ENCODE measurements around the gene ACIN1. TPM values are rescaled to one million over a fixed set of nuclear protein-coding genes. Genes with fewer than 3 reads are reported as not detected.
A peak's percentile ranks its signal among the peaks of the same experiment; 100 is the strongest.

The ACIN1 gene
- total and polyA plus RNA-seq, 9 donors = 72.5 to 157 (median 131) TPM

DNA sequence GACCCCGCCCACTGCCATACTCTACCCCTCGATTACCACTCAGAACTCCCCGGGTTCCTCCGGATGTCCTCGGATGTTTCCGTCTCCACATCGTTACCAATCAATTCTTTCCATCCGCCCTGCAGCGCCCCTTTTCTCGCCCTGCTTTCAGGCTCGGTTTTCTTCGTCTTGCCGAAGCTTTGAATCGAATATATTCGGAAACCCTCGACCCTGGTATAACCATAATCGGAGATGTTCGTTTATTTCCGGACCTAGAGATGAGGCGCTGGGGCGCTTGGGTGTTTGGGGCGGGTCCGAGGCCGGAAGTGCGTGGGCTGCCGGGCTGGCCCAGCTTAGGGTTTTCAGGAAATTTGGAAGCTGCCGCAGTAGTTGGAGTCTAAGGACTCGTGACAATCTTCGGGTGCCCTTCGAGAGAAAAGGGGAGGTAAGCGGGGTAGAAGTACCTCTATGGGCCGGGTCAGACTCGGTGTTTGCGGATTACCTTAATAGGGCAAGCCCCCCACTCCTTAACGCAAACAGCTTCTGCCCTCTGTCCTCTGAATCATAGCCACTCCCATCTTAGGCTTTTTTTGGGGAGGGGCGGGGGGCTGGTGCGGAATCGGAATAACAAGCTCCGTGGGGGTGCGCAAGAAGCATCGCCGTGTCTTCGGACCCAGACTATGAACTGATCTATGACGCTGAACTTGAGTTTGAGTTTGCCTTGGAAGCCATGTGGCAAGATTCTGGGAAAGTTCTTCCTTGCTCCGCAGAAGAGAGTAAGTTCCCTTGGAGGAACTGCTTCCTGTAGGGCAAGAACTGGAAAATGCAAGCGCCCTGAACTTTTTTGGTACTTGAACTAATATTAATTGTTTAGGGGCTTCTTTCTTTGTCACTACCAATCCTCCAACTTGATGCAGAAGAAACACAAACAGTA, 516 bp upstream of the ACIN1 start, which contains the start of gene C14orf119:
Gene C14orf119 (plus strand): TSS at position 310 of the 913 bp plus-strand sequence. CDS start 2,154 bp downstream, outside the sequence.
- Histone ChIP-seq H3K4me1 (ENCODE audit: control insufficient read depth, insufficient read depth, low read length) (peaks cover 9% of the 10 kb centered on the region), H3K27ac (ENCODE audit: low read length) (peak within 1 kb of the TSS; percentile 100), H3K36me3 (ENCODE audit: control insufficient read depth, insufficient read depth, low read length) (peaks cover 26% of the 10 kb centered on the region), H3K27me3 (ENCODE audit: control insufficient read depth, insufficient read depth, low read length) (no peaks in the 10 kb centered on the region), H3K9me3 (replicated peaks; ENCODE audit: control insufficient read depth, low read depth, low read length) (no peaks in the 10 kb centered on the region), H3K4me3 (ENCODE audit: low read length) (peak within 1 kb of the TSS; percentile 86)
- peak; percentile 100 for DNase-seq
- WGBS (ENCODE audit: insufficient coverage) = 0% methylated on average over 39 of the region's 46 CpGs

- WGBS (ENCODE audit: insufficient coverage) = 0% methylated on average over 5 of the region's 14 CpGs
- H3K4me1 ChIP-seq (ENCODE audit: control insufficient read depth, insufficient read depth, low read length) = peaks cover 9% of the 10 kb centered on the region
Observed at GRCh38 chr14:23093991-23094665, 808 bp downstream of the ACIN1 start.

GRCh38 chr14:23093526-23093925, 1.4 kb downstream of the ACIN1 start:
- H3K4me3 ChIP-seq (ENCODE audit: low read length) = no peak overlapping the region

More at GRCh38 chr14:23093991-23094665, 808 bp downstream of the ACIN1 start:
- peak overlapping the region; percentile 100 for H3K27ac ChIP-seq (ENCODE audit: low read length)
- no peaks in the 10 kb centered on the region for H3K27me3 ChIP-seq (ENCODE audit: control insufficient read depth, insufficient read depth, low read length)
- peak overlapping the region; percentile 86 for H3K4me3 ChIP-seq (ENCODE audit: low read length)
- H3K9me3 ChIP-seq (replicated peaks; ENCODE audit: control insufficient read depth, low read depth, low read length) = no peaks in the 10 kb centered on the region
- DNase-seq = no peak
- peaks cover 37% of the 10 kb centered on the region for H3K36me3 ChIP-seq (ENCODE audit: control insufficient read depth, insufficient read depth, low read length)

DNA sequence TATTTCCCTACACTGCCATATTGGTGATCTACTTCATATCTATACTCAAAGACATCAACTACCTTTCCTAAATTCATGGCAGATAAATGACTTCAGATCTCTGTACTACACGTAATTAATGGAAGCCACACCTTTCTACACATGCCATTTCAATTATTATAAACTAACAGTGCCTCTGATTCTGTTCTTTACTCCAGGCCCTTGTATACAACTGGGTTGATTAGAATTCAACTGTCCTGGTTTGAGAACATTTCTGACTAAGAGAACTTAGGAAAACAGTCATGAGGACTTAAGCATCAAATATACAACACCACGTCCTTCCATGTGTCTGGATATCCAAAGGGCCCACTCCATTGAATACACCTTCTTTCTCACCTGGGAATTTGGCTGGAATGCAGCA, 1.8 kb downstream of the ACIN1 start:
- no peaks in the 10 kb centered on the region for H3K9me3 ChIP-seq (replicated peaks; ENCODE audit: control insufficient read depth, low read depth, low read length)
- no peak overlapping the region for H3K27ac ChIP-seq (ENCODE audit: low read length)
- H3K27me3 ChIP-seq (ENCODE audit: control insufficient read depth, insufficient read depth, low read length) = no peaks in the 10 kb centered on the region
- H3K4me3 ChIP-seq (ENCODE audit: low read length) = no peak overlapping the region
- WGBS (ENCODE audit: insufficient coverage) = no CpG with 5 or more reads among the region's 2 CpGs
- peaks cover 34% of the 10 kb centered on the region for H3K36me3 ChIP-seq (ENCODE audit: control insufficient read depth, insufficient read depth, low read length)
- no peak for DNase-seq
- H3K4me1 ChIP-seq (ENCODE audit: control insufficient read depth, insufficient read depth, low read length) = peaks cover 9% of the 10 kb centered on the region

More at GRCh38 chr14:23093526-23093925, 1.4 kb downstream of the ACIN1 start:
- no peak overlapping the region for H3K27ac ChIP-seq (ENCODE audit: low read length)
- no peak for DNase-seq
- peaks cover 37% of the 10 kb centered on the region for H3K36me3 ChIP-seq (ENCODE audit: control insufficient read depth, insufficient read depth, low read length)
- 75% methylated on average over 1 of the region's 2 CpGs for WGBS (ENCODE audit: insufficient coverage)
- no peaks in the 10 kb centered on the region for H3K9me3 ChIP-seq (replicated peaks; ENCODE audit: control insufficient read depth, low read depth, low read length)
- peaks cover 9% of the 10 kb centered on the region for H3K4me1 ChIP-seq (ENCODE audit: control insufficient read depth, insufficient read depth, low read length)
- no peaks in the 10 kb centered on the region for H3K27me3 ChIP-seq (ENCODE audit: control insufficient read depth, insufficient read depth, low read length)

- no peak for DNase-seq
- H3K27me3 ChIP-seq (ENCODE audit: control insufficient read depth, insufficient read depth, low read length) = no peaks in the 10 kb centered on the region
- 77% methylated on average over 5 of the region's 12 CpGs for WGBS (ENCODE audit: insufficient coverage)
- H3K27ac ChIP-seq (ENCODE audit: low read length) = no peak overlapping the region
- peaks cover 7% of the 10 kb centered on the region for H3K4me1 ChIP-seq (ENCODE audit: control insufficient read depth, insufficient read depth, low read length)
- no peaks in the 10 kb centered on the region for H3K9me3 ChIP-seq (replicated peaks; ENCODE audit: control insufficient read depth, low read depth, low read length)
- peaks cover 31% of the 10 kb centered on the region for H3K36me3 ChIP-seq (ENCODE audit: control insufficient read depth, insufficient read depth, low read length)
- no peak overlapping the region for H3K4me3 ChIP-seq (ENCODE audit: low read length)
Observed at GRCh38 chr14:23091294-23092225, 3.4 kb downstream of the ACIN1 start.

GRCh38 chr14:23090254-23090636, 4.7 kb downstream of the ACIN1 start:
- H3K4me3 ChIP-seq (ENCODE audit: low read length) = no peak overlapping the region
- H3K27ac ChIP-seq (ENCODE audit: low read length) = no peak overlapping the region
- no peaks in the 10 kb centered on the region for H3K27me3 ChIP-seq (ENCODE audit: control insufficient read depth, insufficient read depth, low read length)
- H3K4me1 ChIP-seq (ENCODE audit: control insufficient read depth, insufficient read depth, low read length) = peaks cover 4% of the 10 kb centered on the region
- peaks cover 36% of the 10 kb centered on the region for H3K36me3 ChIP-seq (ENCODE audit: control insufficient read depth, insufficient read depth, low read length)
- H3K9me3 ChIP-seq (replicated peaks; ENCODE audit: control insufficient read depth, low read depth, low read length) = no peaks in the 10 kb centered on the region
- WGBS (ENCODE audit: insufficient coverage) = no CpG with 5 or more reads among the region's 4 CpGs
- DNase-seq = no peak

- Histone ChIP-seq H3K4me1 (ENCODE audit: control insufficient read depth, insufficient read depth, low read length) (peaks cover 4% of the 10 kb centered on the region), H3K4me3 (ENCODE audit: low read length) (no peak overlapping the region), H3K27me3 (ENCODE audit: control insufficient read depth, insufficient read depth, low read length) (no peaks in the 10 kb centered on the region), H3K9me3 (replicated peaks; ENCODE audit: control insufficient read depth, low read depth, low read length) (no peaks in the 10 kb centered on the region), H3K36me3 (ENCODE audit: control insufficient read depth, insufficient read depth, low read length) (peaks cover 38% of the 10 kb centered on the region), H3K27ac (ENCODE audit: low read length) (no peak overlapping the region)
- no peak for DNase-seq
- WGBS (ENCODE audit: insufficient coverage) = 79% methylated on average over 3 of the region's 12 CpGs
Observed at GRCh38 chr14:23089498-23090253, 5.3 kb downstream of the ACIN1 start.

DNA sequence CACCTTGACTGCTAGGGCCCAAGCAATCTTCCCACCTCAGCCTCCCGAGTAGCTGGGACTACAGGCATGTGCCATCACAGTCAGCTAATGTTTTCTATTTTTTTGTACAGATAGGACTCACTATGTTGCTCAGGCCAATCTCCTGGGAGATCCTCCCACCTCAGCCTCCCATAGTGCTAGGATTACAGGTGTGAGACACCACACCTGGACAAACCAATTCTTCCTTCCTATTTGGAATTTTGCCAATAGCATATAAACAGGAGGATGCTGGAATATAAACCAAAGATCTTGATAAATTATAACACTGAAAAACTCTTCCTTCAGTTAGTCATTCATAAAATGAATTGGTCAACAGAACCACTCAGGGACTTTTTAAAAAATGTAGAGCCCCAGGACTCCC, 8.4 kb downstream of the ACIN1 start:
- no peak overlapping the region for H3K4me3 ChIP-seq (ENCODE audit: low read length)
- no peaks in the 10 kb centered on the region for H3K27me3 ChIP-seq (ENCODE audit: control insufficient read depth, insufficient read depth, low read length)
- WGBS (ENCODE audit: insufficient coverage) = no CpG with 5 or more reads among the region's 1 CpG
- H3K27ac ChIP-seq (ENCODE audit: low read length) = no peak overlapping the region
- H3K36me3 ChIP-seq (ENCODE audit: control insufficient read depth, insufficient read depth, low read length) = peaks cover 48% of the 10 kb centered on the region
- no peaks in the 10 kb centered on the region for H3K9me3 ChIP-seq (replicated peaks; ENCODE audit: control insufficient read depth, low read depth, low read length)
- DNase-seq = no peak
- H3K4me1 ChIP-seq (ENCODE audit: control insufficient read depth, insufficient read depth, low read length) = no peaks in the 10 kb centered on the region

DNA sequence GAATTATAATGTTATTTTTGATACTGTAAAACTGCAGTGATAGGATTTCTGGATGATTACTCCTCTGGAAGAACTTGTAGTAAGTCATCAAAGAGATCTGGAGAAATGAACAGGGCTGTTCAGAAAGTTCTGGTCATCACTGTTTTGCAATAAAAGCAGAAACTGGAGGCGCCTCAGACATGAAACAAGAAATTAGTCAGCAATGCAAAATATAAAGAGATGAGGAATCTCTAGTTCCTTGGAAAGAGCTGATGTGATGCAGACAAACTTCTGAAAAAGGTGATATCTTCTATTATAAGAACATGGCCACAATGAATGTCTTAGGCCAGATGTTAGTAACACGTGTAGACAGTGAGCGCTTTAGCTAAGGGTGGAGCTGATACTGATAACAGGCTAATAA, 9.5 kb downstream of the ACIN1 start:
- no peak overlapping the region for H3K27ac ChIP-seq (ENCODE audit: low read length)
- DNase-seq = no peak
- no peaks in the 10 kb centered on the region for H3K27me3 ChIP-seq (ENCODE audit: control insufficient read depth, insufficient read depth, low read length)
- H3K4me1 ChIP-seq (ENCODE audit: control insufficient read depth, insufficient read depth, low read length) = no peaks in the 10 kb centered on the region
- WGBS (ENCODE audit: insufficient coverage) = 80% methylated on average over 3 of the region's 3 CpGs
- H3K9me3 ChIP-seq (replicated peaks; ENCODE audit: control insufficient read depth, low read depth, low read length) = no peaks in the 10 kb centered on the region
- no peak overlapping the region for H3K4me3 ChIP-seq (ENCODE audit: low read length)
- peaks cover 48% of the 10 kb centered on the region for H3K36me3 ChIP-seq (ENCODE audit: control insufficient read depth, insufficient read depth, low read length)

Data from muscle of leg (tissue), 11 donors.